BLaER1 (cell line): ENCODE measurements around the gene QRFP.
"Not testable (repeated sequence)": the region's sequence is repeated elsewhere in the genome, so short reads cannot be mapped to it uniquely, and the experiment has no call there.

Experiments used
- H3K27ac ChIP-seq: shearing (Covaris generic); formaldehyde crosslinking; 2 replicates; pipeline ENCODE4 v1.8.1; 2022
- H3K27me3 ChIP-seq: shearing (Covaris generic); formaldehyde crosslinking; 2 replicates; pipeline ENCODE4 v1.8.1; 2022
- H3K36me3 ChIP-seq: shearing (Covaris generic); formaldehyde crosslinking; 2 replicates; pipeline ENCODE4 v1.8.1; 2022
- H3K4me1 ChIP-seq: shearing (Covaris generic); formaldehyde crosslinking; 2 replicates; pipeline ENCODE4 v1.8.1; 2022
- H3K4me2 ChIP-seq: shearing (Covaris generic); formaldehyde crosslinking; 2 replicates; pipeline ENCODE4 v1.8.1; 2022
- H3K4me3 ChIP-seq: shearing (Covaris generic); formaldehyde crosslinking; 2 replicates; pipeline ENCODE4 v1.8.1; 2022
- H3K9ac ChIP-seq: shearing (Covaris generic); formaldehyde crosslinking; 2 replicates; pipeline ENCODE4 v1.8.1; 2022
- H3K9me3 ChIP-seq: shearing (Covaris generic); formaldehyde crosslinking; 2 replicates; pipeline ENCODE4 v1.8.1; 2022
- H4K20me1 ChIP-seq: shearing (Covaris generic); formaldehyde crosslinking; 2 replicates; pipeline ENCODE4 v1.8.1; 2022
- Cebpa-rat ChIP-seq: shearing (Covaris generic); IDR thresholded peaks from 2 replicates; pipeline ENCODE4 v1.8.1; 2022

The QRFP gene

DNA sequence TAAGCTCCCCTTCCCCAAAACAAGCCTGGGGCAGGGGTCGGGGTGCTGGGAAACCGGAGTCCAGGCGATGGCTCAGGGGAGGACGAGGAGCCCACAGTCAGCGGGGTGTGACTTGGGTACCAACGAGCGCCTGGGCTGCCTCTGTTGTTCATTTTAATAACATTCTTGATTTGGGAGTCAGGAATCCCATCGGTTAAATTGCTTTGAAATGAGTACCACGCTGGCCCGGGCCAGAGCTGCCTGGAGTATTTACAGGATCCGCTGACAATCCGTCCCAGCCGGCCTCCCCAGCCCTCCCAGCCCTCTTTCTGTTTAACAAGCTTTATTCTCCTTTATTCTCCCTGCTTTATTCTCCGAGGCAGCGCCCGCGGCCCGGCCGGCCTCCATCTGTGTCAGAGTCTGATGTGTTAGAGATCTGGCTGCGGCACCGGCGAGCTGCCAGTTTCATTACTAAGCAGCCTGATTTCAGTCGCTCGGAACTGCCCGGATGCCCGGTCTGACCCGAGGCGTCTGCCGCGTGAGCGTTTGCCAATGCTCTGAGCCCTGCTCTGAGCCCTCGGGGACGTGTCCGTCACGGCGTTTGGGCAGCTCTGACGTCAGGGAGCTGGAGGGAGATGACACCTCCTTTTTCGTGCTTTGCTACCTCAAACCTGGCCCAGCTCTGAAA is 16.5 kb upstream of the QRFP start:
- Histone ChIP-seq H3K4me1 (peaks cover 78% of the 10 kb centered on the region), H3K36me3 (no peaks in the 10 kb centered on the region), H3K4me2 (peak overlapping the region; percentile 98), H3K4me3 (peak overlapping the region; percentile 32), H3K27me3 (no peaks in the 10 kb centered on the region), H3K9ac (peak overlapping the region; percentile 69), H4K20me1 (no peaks in the 10 kb centered on the region), H3K9me3 (no peaks in the 10 kb centered on the region), H3K27ac (peak overlapping the region; percentile 91)
- no peak for TF ChIP-seq Cebpa-rat

GRCh38 chr9:130911254-130912049 is 14.8 kb upstream of the QRFP start:
- Histone ChIP-seq H3K4me2 (peak overlapping the region; percentile 98), H3K27me3 (no peaks in the 10 kb centered on the region)

GRCh38 chr9:130910670-130911069 is 14.1 kb upstream of the QRFP start:
- H3K9me3 ChIP-seq, H3K9ac ChIP-seq, H4K20me1 ChIP-seq, H3K27me3 ChIP-seq, H3K4me3 ChIP-seq, H3K36me3 ChIP-seq, H3K27ac ChIP-seq: not testable (repeated sequence)
- Histone ChIP-seq H3K4me1 (peaks cover 58% of the 10 kb centered on the region), H3K4me2 (peak overlapping the region; percentile 98)

More at GRCh38 chr9:130911254-130912049, 14.8 kb upstream of the QRFP start:
- no peaks in the 10 kb centered on the region for H3K9me3 ChIP-seq
- no peak for TF ChIP-seq Cebpa-rat
- H3K27ac ChIP-seq: no peak overlapping the region; the same call in 1 of the 2 replicates
- no peaks in the 10 kb centered on the region for H4K20me1 ChIP-seq
- no peak overlapping the region for H3K9ac ChIP-seq
- H3K4me1 ChIP-seq: peaks cover 63% of the 10 kb centered on the region
- H3K4me3 ChIP-seq: no peak overlapping the region
- no peaks in the 10 kb centered on the region for H3K36me3 ChIP-seq

GRCh38 chr9:130910041-130910440 is 13.4 kb upstream of the QRFP start:
- H3K4me3 ChIP-seq: not testable (repeated sequence)

GRCh38 chr9:130908878-130909355 is 12.3 kb upstream of the QRFP start:
- Histone ChIP-seq H3K27me3 (no peaks in the 10 kb centered on the region), H3K27ac (no peak overlapping the region), H3K9me3 (no peaks in the 10 kb centered on the region), H3K4me2 (no peak overlapping the region), H4K20me1 (no peaks in the 10 kb centered on the region), H3K36me3 (no peaks in the 10 kb centered on the region), H3K4me3 (no peak overlapping the region), H3K9ac (no peak overlapping the region), H3K4me1 (peaks cover 41% of the 10 kb centered on the region)
- no peak for TF ChIP-seq Cebpa-rat

More at GRCh38 chr9:130910041-130910440, 13.4 kb upstream of the QRFP start:
- not testable (repeated sequence) for H3K27ac ChIP-seq, H4K20me1 ChIP-seq, H3K9ac ChIP-seq, H3K27me3 ChIP-seq, H3K4me2 ChIP-seq, H3K36me3 ChIP-seq, H3K9me3 ChIP-seq
- peaks cover 52% of the 10 kb centered on the region for H3K4me1 ChIP-seq

GRCh38 chr9:130908146-130908877 is 11.7 kb upstream of the QRFP start:
- no peaks in the 10 kb centered on the region for H3K36me3 ChIP-seq
- no peak overlapping the region for H3K4me3 ChIP-seq
- no peaks in the 10 kb centered on the region for H4K20me1 ChIP-seq
- H3K4me2 ChIP-seq: no peak overlapping the region; the same call in 1 of the 2 replicates
- TF ChIP-seq Cebpa-rat: no peak
- H3K9me3 ChIP-seq: no peaks in the 10 kb centered on the region
- no peaks in the 10 kb centered on the region for H3K27me3 ChIP-seq
- H3K4me1 ChIP-seq: peaks cover 35% of the 10 kb centered on the region
- H3K27ac ChIP-seq: no peak overlapping the region
- no peak overlapping the region for H3K9ac ChIP-seq

DNA sequence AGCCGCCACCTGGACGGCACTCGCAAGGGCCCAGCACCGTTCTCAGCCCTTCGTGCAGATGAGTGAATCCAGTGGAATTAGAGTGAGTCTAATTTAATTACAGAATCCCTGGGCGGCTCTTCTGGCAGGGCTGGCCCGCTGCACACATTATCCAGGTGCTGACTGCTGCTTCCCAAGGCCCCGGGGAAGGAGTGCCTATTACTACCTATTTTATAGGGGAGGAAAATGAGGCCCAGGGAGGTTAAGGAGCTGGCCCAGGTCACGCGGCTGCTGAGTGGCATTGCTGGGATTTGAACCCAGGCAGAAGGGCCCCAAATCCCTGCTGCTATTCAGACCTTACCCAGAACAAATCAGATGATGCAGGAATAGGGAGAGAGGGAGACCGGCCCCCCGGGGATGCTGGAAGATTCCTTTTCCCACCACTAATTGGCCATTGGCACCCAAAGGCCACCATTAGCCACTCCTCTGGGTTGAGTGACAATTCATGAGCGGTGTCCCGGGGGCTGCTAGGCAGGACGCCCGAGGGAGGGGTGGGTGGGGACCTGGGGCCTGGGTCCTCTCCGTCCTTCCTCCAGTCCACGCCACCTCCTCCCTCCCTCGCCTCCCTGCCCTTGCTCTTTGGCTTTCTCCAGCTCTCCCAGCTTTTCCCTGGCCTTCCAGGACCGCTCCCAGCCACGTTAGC is 10.3 kb upstream of the QRFP start:
- Histone ChIP-seq H3K36me3 (no peaks in the 10 kb centered on the region), H3K27ac (no peak overlapping the region), H3K4me3 (no peak overlapping the region), H3K9ac (no peak overlapping the region), H3K4me2 (no peak overlapping the region), H3K4me1 (peaks cover 29% of the 10 kb centered on the region), H3K27me3 (no peaks in the 10 kb centered on the region), H3K9me3 (no peaks in the 10 kb centered on the region), H4K20me1 (no peaks in the 10 kb centered on the region)
- no peak for TF ChIP-seq Cebpa-rat

- H3K27me3 ChIP-seq: no peaks in the 10 kb centered on the region
- H3K9me3 ChIP-seq: no peaks in the 10 kb centered on the region
- H3K4me1 ChIP-seq: peaks cover 29% of the 10 kb centered on the region
- no peak overlapping the region for H3K9ac ChIP-seq
- H3K4me3 ChIP-seq: no peak overlapping the region
- no peak for TF ChIP-seq Cebpa-rat
- H3K27ac ChIP-seq: no peak overlapping the region
- H4K20me1 ChIP-seq: no peaks in the 10 kb centered on the region
- H3K4me2 ChIP-seq: no peak overlapping the region; the same call in 1 of the 2 replicates
- H3K36me3 ChIP-seq: no peaks in the 10 kb centered on the region
These were observed 9.5 kb upstream of the QRFP start for GRCh38 chr9:130905902-130906734.
